IMR-90 (cell line): Measurements from ENCODE around the gene METTL25. TPM values are rescaled to one million over a fixed set of nuclear protein-coding genes. Genes with fewer than 3 reads are reported as not detected.

Experiments used
- ATAC-seq: fragments of 200-7000 bp; cut with Tn5 transposase; 2 replicates; pipeline ENCODE4 v1.9.1; 2020; ENCODE audit warnings: low read depth, mild to moderate bottlenecking, moderate library complexity
- BruUV-seq: library from RNA; stranded (reverse); fragments of 400-500 nt; replicated peaks from 2 replicates; lab custom pipeline; 2021; lab: Mats Ljungman, UMichigan
- CTCF ChIA-PET: fragments of 300-600 bp; formaldehyde crosslinking; extraction: SDS; loops from one replicate; lab custom pipeline; 2021; ENCODE audit warnings: antibody characterized with exemption; lab: Yijun Ruan, JAX
- POLR2A ChIA-PET: fragments of 300-600 bp; sonication (Branson Sonifier 250); formaldehyde crosslinking; loops from one replicate; lab custom pipeline; 2022; ENCODE audit warnings: antibody characterized with exemption; ENCODE audit not compliant: unreplicated experiment; lab: Charles Lee
- DNase-seq: peaks from one replicate; pipeline ENCODE4 v3.0.0; 2013
- H2AFZ ChIP-seq: replicated peaks from 2 replicates; pipeline ENCODE3; 2013; ENCODE audit warnings: low read length, mild to moderate bottlenecking; ENCODE audit not compliant: poor library complexity
- H2AK5ac ChIP-seq: 2 replicates; pipeline ENCODE4 v1.6.1; 2013; ENCODE audit warnings: low read depth, low read length, inconsistent platforms
- H2AK9ac ChIP-seq: replicated peaks from 2 replicates; pipeline ENCODE3; 2013; ENCODE audit warnings: mild to moderate bottlenecking, low read depth, low read length, moderate library complexity; ENCODE audit not compliant: poor library complexity
- H2BK120ac ChIP-seq: 2 replicates; pipeline ENCODE4 v1.6.1; 2013; ENCODE audit warnings: low read depth, low read length, inconsistent platforms
- H2BK15ac ChIP-seq: 3 replicates; pipeline ENCODE4 v1.6.1; 2013; ENCODE audit warnings: low read depth, low read length, inconsistent platforms
- H2BK20ac ChIP-seq: 2 replicates; pipeline ENCODE4 v1.6.1; 2013; ENCODE audit warnings: low read depth, mild to moderate bottlenecking, inconsistent platforms, low read length, moderate library complexity
- H2BK5ac ChIP-seq: 2 replicates; pipeline ENCODE4 v1.6.1; 2013; ENCODE audit warnings: mild to moderate bottlenecking, low read depth, low read length, inconsistent platforms; ENCODE audit not compliant: poor library complexity, severe bottlenecking
- H3K14ac ChIP-seq: replicated peaks from 2 replicates; pipeline ENCODE4 v1.6.1; 2013; ENCODE audit warnings: low read depth, low read length, inconsistent platforms
- H3K18ac ChIP-seq: 2 replicates; pipeline ENCODE4 v1.6.1; 2013; ENCODE audit warnings: low read depth, low read length, control low read depth
- H3K23ac ChIP-seq: 2 replicates; pipeline ENCODE4 v1.6.1; 2013; ENCODE audit warnings: low read depth, low read length, inconsistent platforms
- H3K27ac ChIP-seq: 2 replicates; pipeline ENCODE4 v1.5.1; 2013; ENCODE audit warnings: mild to moderate bottlenecking, control low read depth, low read length; ENCODE audit not compliant: insufficient read depth
- H3K27me3 ChIP-seq: 2 replicates; pipeline ENCODE4 v1.6.1; 2013; ENCODE audit warnings: low read length; ENCODE audit not compliant: control insufficient read depth, insufficient read depth
- H3K36me3 ChIP-seq: 2 replicates; pipeline ENCODE4 v1.6.1; 2013; ENCODE audit warnings: low read length, mixed read lengths; ENCODE audit not compliant: control insufficient read depth, insufficient read depth
- H3K4ac ChIP-seq: 2 replicates; pipeline ENCODE4 v1.6.1; 2013; ENCODE audit warnings: low read depth, low read length, inconsistent platforms
- H3K4me1 ChIP-seq: 2 replicates; pipeline ENCODE4 v1.6.1; 2013; ENCODE audit warnings: low read length, mixed read lengths; ENCODE audit not compliant: control insufficient read depth, insufficient read depth
- H3K4me2 ChIP-seq: 2 replicates; pipeline ENCODE4 v1.6.1; 2013; ENCODE audit warnings: low read depth, mild to moderate bottlenecking, control low read depth, low read length, moderate library complexity
- H3K4me3 ChIP-seq: 2 replicates; pipeline ENCODE4 v1.5.1; 2013; ENCODE audit warnings: low read depth, mild to moderate bottlenecking, control low read depth, low read length, moderate library complexity; ENCODE audit not compliant: insufficient read depth
- H3K56ac ChIP-seq: 2 replicates; pipeline ENCODE4 v1.6.1; 2013; ENCODE audit warnings: low read length, inconsistent platforms; ENCODE audit not compliant: insufficient read depth; ENCODE audit errors: extremely low read depth
- H3K79me1 ChIP-seq, 2 experiments: 2 replicates each; pipeline ENCODE4 v1.6.1; 2013; ENCODE audit warnings: low read length in 2 of 2, inconsistent platforms in 1 of 2, low read depth in 1 of 2
- H3K9ac ChIP-seq: 2 replicates; pipeline ENCODE4 v1.6.1; 2013; ENCODE audit warnings: low read depth, low read length, control low read depth
- H3K9me1 ChIP-seq: 2 replicates; pipeline ENCODE4 v1.6.1; 2013; ENCODE audit warnings: low read length, inconsistent platforms; ENCODE audit not compliant: insufficient read depth
- H3K9me3 ChIP-seq: 2 replicates; pipeline ENCODE4 v1.6.1; 2013; ENCODE audit warnings: low read length; ENCODE audit not compliant: control insufficient read depth, insufficient read depth
- H4K20me1 ChIP-seq: 2 replicates; pipeline ENCODE4 v1.6.1; 2013; ENCODE audit warnings: low read length, inconsistent platforms; ENCODE audit not compliant: insufficient read depth
- H4K5ac ChIP-seq: 2 replicates; pipeline ENCODE4 v1.6.1; 2013; ENCODE audit warnings: mild to moderate bottlenecking, low read depth, low read length, control low read depth
- H4K8ac ChIP-seq, 2 experiments: 2 replicates each; pipeline ENCODE4 v1.6.1; 2013; ENCODE audit warnings: low read depth in 2 of 2, low read length in 2 of 2, control low read depth in 1 of 2, inconsistent platforms in 1 of 2
- H4K91ac ChIP-seq: 2 replicates; pipeline ENCODE4 v1.6.1; 2013; ENCODE audit warnings: low read depth, low read length, inconsistent platforms; ENCODE audit not compliant: insufficient read depth
- BHLHE40 ChIP-seq: fragments of 150-350 bp; IDR thresholded peaks from 2 replicates; pipeline ENCODE4 v1.6.1; 2016; ENCODE audit warnings: mild to moderate bottlenecking, low read depth, low read length
- CEBPB ChIP-seq: IDR thresholded peaks from 2 replicates; pipeline ENCODE4 v1.6.1; 2012; ENCODE audit warnings: low read depth, low read length, improper control_type of control experiment
- CHD1 ChIP-seq: IDR thresholded peaks from 2 replicates; pipeline ENCODE4 v1.6.1; 2012; ENCODE audit warnings: low read depth, low read length, improper control_type of control experiment
- CTCF ChIP-seq: conservative IDR thresholded peaks from 2 replicates; pipeline ENCODE4 v1.5.1; 2012; ENCODE audit warnings: mild to moderate bottlenecking, low read depth, low read length, improper control_type of control experiment
- ELK1 ChIP-seq: fragments of 150-350 bp; IDR thresholded peaks from 2 replicates; pipeline ENCODE4 v1.6.1; 2016; ENCODE audit warnings: low read depth, mild to moderate bottlenecking, low read length, moderate library complexity, borderline replicate concordance
- FOS ChIP-seq: fragments of 150-350 bp; IDR thresholded peaks from 2 replicates; pipeline ENCODE4 v1.6.1; 2016; ENCODE audit warnings: low read depth, low read length
- MAFK ChIP-seq: IDR thresholded peaks from 2 replicates; pipeline ENCODE4 v1.6.1; 2012; ENCODE audit warnings: low read depth, low read length, improper control_type of control experiment
- MAZ ChIP-seq: IDR thresholded peaks from 2 replicates; pipeline ENCODE4 v1.6.1; 2012; ENCODE audit warnings: low read depth, mild to moderate bottlenecking, low read length, improper control_type of control experiment, moderate library complexity, borderline replicate concordance
- MXI1 ChIP-seq: IDR thresholded peaks from 2 replicates; pipeline ENCODE4 v1.6.1; 2012; ENCODE audit warnings: low read depth, mild to moderate bottlenecking, low read length, moderate library complexity, borderline replicate concordance
- NFE2L2 ChIP-seq: fragments of 150-350 bp; IDR thresholded peaks from 2 replicates; pipeline ENCODE4 v1.6.1; 2016; ENCODE audit warnings: low read depth, mild to moderate bottlenecking, low read length
- POLR2A ChIP-seq: IDR thresholded peaks from 2 replicates; pipeline ENCODE4 v1.6.1; 2012; ENCODE audit warnings: mild to moderate bottlenecking, low read depth, low read length
- RAD21 ChIP-seq: IDR thresholded peaks from 2 replicates; pipeline ENCODE4 v1.6.1; 2012; ENCODE audit warnings: low read length, improper control_type of control experiment
- RCOR1 ChIP-seq: IDR thresholded peaks from 2 replicates; pipeline ENCODE4 v1.6.1; 2012; ENCODE audit warnings: mild to moderate bottlenecking, low read length, improper control_type of control experiment; ENCODE audit not compliant: insufficient replicate concordance
- RFX5 ChIP-seq: IDR thresholded peaks from 2 replicates; pipeline ENCODE4 v1.8.0; 2012; ENCODE audit warnings: low read depth, mild to moderate bottlenecking, low read length, moderate library complexity
- SMC3 ChIP-seq: fragments of 150-350 bp; IDR thresholded peaks from 2 replicates; pipeline ENCODE4 v1.6.1; 2016; ENCODE audit warnings: low read depth, mild to moderate bottlenecking, antibody characterized with exemption, low read length, moderate library complexity
- USF2 ChIP-seq: fragments of 150-350 bp; IDR thresholded peaks from 2 replicates; pipeline ENCODE4 v1.6.1; 2017; ENCODE audit warnings: mild to moderate bottlenecking, antibody characterized with exemption, low read length, low read depth
- WGBS, 2 experiments: methylation state at CpG; one replicate each; pipeline versions ENCODE4 v1.1.5 to v1.1.7; 2013; ENCODE audit warnings: missing lambda C conversion rate in 2 of 2; ENCODE audit not compliant: insufficient read length in 1 of 2; ENCODE audit errors: extremely low coverage in 2 of 2; 5-methylcytosine and 5-hydroxymethylcytosine counted together
- dilution Hi-C: fragments of 300-500 bp; cut with HindIII; formaldehyde crosslinking; loops from one replicate; pipeline ENCODE4 v1.14.3; 2018; ENCODE audit warnings: low sequenced_read_pairs; ENCODE audit not compliant: unreplicated experiment
- in situ Hi-C: fragments of 300-500 bp; cut with MboI; formaldehyde crosslinking; loops from 3 replicates; pipeline ENCODE4 v1.14.3; 2019; ENCODE audit warnings: low sequenced_read_pairs, inconsistent platforms, mixed read lengths
- intact Hi-C: fragments of 100-400 bp; cut with micrococcal nuclease; formaldehyde crosslinking; loops from 2 replicates; pipeline ENCODE4 v1.10.0; 2022
- polyA plus RNA-seq, 3 experiments: library from polyadenylated mRNA; depleted of rRNA; stranded (reverse); fragments of >200 nt; gene quantifications; 2 replicates each; pipeline ENCODE4 v1.2.3, GENCODE V29; 2012; ENCODE audit warnings: low replicate concordance in 1 of 3
- total RNA-seq: library from RNA; depleted of rRNA; stranded (reverse); fragments of >200 nt; gene quantifications from 2 replicates; pipeline ENCODE4 v1.2.3, GENCODE V29; 2012

Gene METTL25
- total and polyA plus RNA-seq, 2 of the 4 experiments (the other 2 are of a cell fraction), result 2.6 to 3.0 TPM

- Histone ChIP-seq H3K14ac (no peak overlapping the region), H3K4me1 (no peaks in the 10 kb centered on the region), H2AK9ac (no peak overlapping the region), H3K27me3 (no peaks in the 10 kb centered on the region), H4K20me1 (no peaks in the 10 kb centered on the region), H4K91ac (no peak overlapping the region), H2BK20ac (no peak overlapping the region), H2BK120ac (no peak overlapping the region), H3K9me3 (no peaks in the 10 kb centered on the region), H3K9ac (no peak overlapping the region), H3K23ac (no peak overlapping the region), H4K5ac (no peak overlapping the region), H4K8ac (no peak overlapping the region), H3K9me1 (no peaks in the 10 kb centered on the region), H2BK5ac (no peak overlapping the region), H3K56ac (no peak overlapping the region), H3K4ac (no peak overlapping the region), H3K4me2 (no peak overlapping the region), H3K79me1 (no peaks in the 10 kb centered on the region), H3K27ac (no peak overlapping the region), H2AK5ac (no peak overlapping the region), H3K4me3 (no peak overlapping the region), H2AFZ (no peak overlapping the region), H2BK15ac (no peak overlapping the region), H3K18ac (no peak overlapping the region), H3K36me3 (no peaks in the 10 kb centered on the region)
- no peak for TF ChIP-seq POLR2A
- TF ChIP-seq RCOR1, result no peak
- TF ChIP-seq CTCF, result no peak
- TF ChIP-seq MAZ, result no peak
- no peak for TF ChIP-seq ELK1
- TF ChIP-seq MAFK, result no peak
- TF ChIP-seq NFE2L2, result no peak
- no peak for TF ChIP-seq FOS
- no peak for TF ChIP-seq BHLHE40
- no peak for TF ChIP-seq USF2
- no peak for TF ChIP-seq CEBPB
- TF ChIP-seq RFX5, result no peak
- no peak for TF ChIP-seq RAD21
- no peak for TF ChIP-seq CHD1
- no peak for TF ChIP-seq SMC3
- no peak for TF ChIP-seq MXI1
- intact Hi-C loops, result no loop called here
- no peak for ATAC-seq
- CTCF ChIA-PET, result no interaction called here
- BruUV-seq, result no TSS peak
- DNase-seq, result no peak
- no CpG with 5 or more reads among the region's 1 CpG for WGBS, 2 experiments
- dilution Hi-C loops, result no loop called here
- in situ Hi-C loops, result no loop called here
- POLR2A ChIA-PET, result no interaction called here
Measured at GRCh38 chr12:82510386-82510785, 152.1 kb downstream of the METTL25 start.
